ENCODE measurements around the gene DUSP9. TPM values are rescaled to one million over a fixed set of nuclear protein-coding genes. Genes with fewer than 3 reads are reported as not detected.

DUSP9 gene
- polyA plus RNA-seq, 1 donor from 2014 or later = 0.94 TPM

GRCh38 chrX:153688506-153688905, 41.5 kb downstream of the DUSP9 start:
- peaks cover 9% of the 10 kb centered on the region for H3K79me2 ChIP-seq (replicated peaks; ENCODE audit: insufficient read depth, low read length)
- H3K9ac ChIP-seq (ENCODE audit: low read length) = peak overlapping the region; percentile 60
- H3K4me2 ChIP-seq (ENCODE audit: low read length) = no peak overlapping the region
- peaks cover 4% of the 10 kb centered on the region for H4K20me1 ChIP-seq (ENCODE audit: insufficient read depth)
- H3F3A ChIP-seq (ENCODE audit: insufficient read depth, low read length, poor library complexity, severe bottlenecking) = no peaks in the 10 kb centered on the region
- no peak overlapping the region for H2AFZ ChIP-seq (ENCODE audit: low read depth, low read length)
- TF ChIP-seq TAF1 (IDR thresholded peaks at IDR 0.05; ENCODE audit: low read depth) = no peak
- no peak for TF ChIP-seq RAD21 (conservative IDR thresholded peaks at IDR 0.05)
- no peak for TF ChIP-seq CTCF (IDR thresholded peaks at IDR 0.05; ENCODE audit: poor library complexity, severe bottlenecking)
- no peak for TF ChIP-seq SMC3 (conservative IDR thresholded peaks at IDR 0.05; ENCODE audit: poor library complexity)
- no peak for TF ChIP-seq REST (IDR thresholded peaks at IDR 0.05; ENCODE audit: borderline replicate concordance)
- no peak for TF ChIP-seq POLR2AphosphoS5 (IDR thresholded peaks at IDR 0.05)
- TF ChIP-seq MXI1 (conservative IDR thresholded peaks at IDR 0.05; ENCODE audit: poor library complexity, severe bottlenecking) = no peak
- TF ChIP-seq EP300 (conservative IDR thresholded peaks at IDR 0.05; ENCODE audit: poor library complexity, severe bottlenecking) = no peak
- TF ChIP-seq EZH2 (IDR thresholded peaks at IDR 0.05; ENCODE audit: borderline replicate concordance, insufficient read depth, low read length, poor library complexity, severe bottlenecking) = no peak
- H3K9me3 ChIP-seq (ENCODE audit: low read length) = no peaks in the 10 kb centered on the region
- no peaks in the 10 kb centered on the region for H3K27me3 ChIP-seq (ENCODE audit: insufficient read depth, low read depth, low read length)
- no peak overlapping the region for H3K27ac ChIP-seq (ENCODE audit: low read length)
- no peaks in the 10 kb centered on the region for H3K36me3 ChIP-seq (ENCODE audit: insufficient read depth, low read length)
- peak overlapping the region; percentile 65 for H3K4me3 ChIP-seq (ENCODE audit: low read length)
- no peaks in the 10 kb centered on the region for H3K9me2 ChIP-seq (ENCODE audit: insufficient read depth, low read length)

- H3K9ac ChIP-seq (ENCODE audit: low read length) = peak overlapping the region; percentile 60
- no peak overlapping the region for H3K4me2 ChIP-seq (ENCODE audit: low read length)
- no peak overlapping the region for H3K27ac ChIP-seq (ENCODE audit: low read length)
Measured at GRCh38 chrX:153688911-153689590, 42.0 kb downstream of the DUSP9 start.

More at GRCh38 chrX:153688911-153689590, 42.0 kb downstream of the DUSP9 start:
- no peak overlapping the region for H2AFZ ChIP-seq (ENCODE audit: low read depth, low read length)
- H3K36me3 ChIP-seq (ENCODE audit: insufficient read depth, low read length) = no peaks in the 10 kb centered on the region
- TF ChIP-seq MXI1 (conservative IDR thresholded peaks at IDR 0.05; ENCODE audit: poor library complexity, severe bottlenecking) = no peak
- TF ChIP-seq POLR2AphosphoS5 (IDR thresholded peaks at IDR 0.05) = no peak
- TF ChIP-seq RAD21 (conservative IDR thresholded peaks at IDR 0.05) = no peak
- no peak for TF ChIP-seq EP300 (conservative IDR thresholded peaks at IDR 0.05; ENCODE audit: poor library complexity, severe bottlenecking)
- TF ChIP-seq REST (IDR thresholded peaks at IDR 0.05; ENCODE audit: borderline replicate concordance) = no peak
- TF ChIP-seq SMC3 (conservative IDR thresholded peaks at IDR 0.05; ENCODE audit: poor library complexity) = no peak
- TF ChIP-seq EZH2 (IDR thresholded peaks at IDR 0.05; ENCODE audit: borderline replicate concordance, insufficient read depth, low read length, poor library complexity, severe bottlenecking) = no peak
- TF ChIP-seq TAF1 (IDR thresholded peaks at IDR 0.05; ENCODE audit: low read depth) = no peak
- no peak for TF ChIP-seq CTCF (IDR thresholded peaks at IDR 0.05; ENCODE audit: poor library complexity, severe bottlenecking)
- peaks cover 4% of the 10 kb centered on the region for H4K20me1 ChIP-seq (ENCODE audit: insufficient read depth)
- H3K79me2 ChIP-seq (replicated peaks; ENCODE audit: insufficient read depth, low read length) = peaks cover 9% of the 10 kb centered on the region
- no peaks in the 10 kb centered on the region for H3F3A ChIP-seq (ENCODE audit: insufficient read depth, low read length, poor library complexity, severe bottlenecking)
- no peaks in the 10 kb centered on the region for H3K27me3 ChIP-seq (ENCODE audit: insufficient read depth, low read depth, low read length)
- H3K9me2 ChIP-seq (ENCODE audit: insufficient read depth, low read length) = no peaks in the 10 kb centered on the region
- H3K4me3 ChIP-seq (ENCODE audit: low read length) = peak overlapping the region; percentile 65
- H3K9me3 ChIP-seq (ENCODE audit: low read length) = no peaks in the 10 kb centered on the region

All from neural cell (in vitro differentiated cells).